Left ventricle myocardium inferior (tissue), 1 donor: Measurements from ENCODE around the gene LRRC58. TPM values are rescaled to one million over a fixed set of nuclear protein-coding genes. Genes with fewer than 3 reads are reported as not detected.
"Not testable (repeated sequence)": the region's sequence is repeated elsewhere in the genome, so short reads cannot be mapped to it uniquely, and the experiment has no call there.

ENCODE experiments used
- DNase-seq: peaks from one replicate; pipeline ENCODE4 v3.0.0-alpha.2; 2020
- H3K27ac ChIP-seq: fragments of 200-600 bp; replicated peaks from 2 replicates; pipeline ENCODE4 v1.8.0; 2021
- H3K27me3 ChIP-seq: fragments of 200-600 bp; 2 replicates; pipeline ENCODE4 v1.8.0; 2021; ENCODE audit warnings: low read depth
- H3K36me3 ChIP-seq: fragments of 200-600 bp; 2 replicates; pipeline ENCODE4 v1.8.0; 2021
- H3K4me1 ChIP-seq: fragments of 200-600 bp; 2 replicates; pipeline ENCODE4 v1.8.0; 2021
- H3K4me3 ChIP-seq: fragments of 200-600 bp; 2 replicates; pipeline ENCODE4 v1.8.0; 2021; ENCODE audit warnings: mild to moderate bottlenecking, moderate library complexity
- H3K9me3 ChIP-seq: fragments of 200-600 bp; replicated peaks from 2 replicates; pipeline ENCODE4 v1.8.0; 2021
- CTCF ChIP-seq: fragments of 200-600 bp; IDR thresholded peaks from 2 replicates; pipeline ENCODE4 v1.8.0; 2021; ENCODE audit warnings: antibody characterized with exemption, mild to moderate bottlenecking, borderline replicate concordance
- intact Hi-C: fragments of 100-400 bp; cut with micrococcal nuclease; formaldehyde crosslinking; loops from one replicate; pipeline ENCODE4 v1.11.0; 2022
- total RNA-seq: library from RNA; stranded (reverse); fragmentation: NEBNext Ultra II Directional; extraction: Animal tissue kit (Norgen Biotek cat#: 25700); gene quantifications from one replicate; pipeline ENCODE4 v1.2.1, GENCODE V29; 2021
- donor health status: DM: no; HTN: yes; CAD: no; lungs with severe emphysema.

LRRC58 gene
- total RNA-seq, 1 donor from 2014 or later, result 8.2 TPM

GRCh38 chr3:120382941-120383447, 33.8 kb upstream of the LRRC58 start:
- intact Hi-C loops, result no loop called here
- no peak overlapping the region for H3K4me3 ChIP-seq
- H3K27me3 ChIP-seq, result no peaks in the 10 kb centered on the region
- no peak for DNase-seq
- no peak for TF ChIP-seq CTCF
- no peak overlapping the region for H3K27ac ChIP-seq
- no peaks in the 10 kb centered on the region for H3K4me1 ChIP-seq
- peaks cover 6% of the 10 kb centered on the region for H3K9me3 ChIP-seq
- no peaks in the 10 kb centered on the region for H3K36me3 ChIP-seq

GRCh38 chr3:120381503-120381902, 32.3 kb upstream of the LRRC58 start:
- Histone ChIP-seq H3K4me3 (no peak overlapping the region), H3K27ac (no peak overlapping the region), H3K9me3 (peaks cover 6% of the 10 kb centered on the region), H3K36me3 (no peaks in the 10 kb centered on the region), H3K4me1 (no peaks in the 10 kb centered on the region), H3K27me3 (no peaks in the 10 kb centered on the region)
- TF ChIP-seq CTCF, result no peak
- no peak for DNase-seq
- intact Hi-C loops, result no loop called here

GRCh38 chr3:120377948-120378347, 28.8 kb upstream of the LRRC58 start:
- H3K4me3 ChIP-seq, intact Hi-C loops, H3K27me3 ChIP-seq, DNase-seq, H3K36me3 ChIP-seq, H3K27ac ChIP-seq, H3K4me1 ChIP-seq, H3K9me3 ChIP-seq: not testable (repeated sequence)

GRCh38 chr3:120370463-120370862, 21.3 kb upstream of the LRRC58 start:
- H3K9me3 ChIP-seq, result no peaks in the 10 kb centered on the region
- no peaks in the 10 kb centered on the region for H3K36me3 ChIP-seq
- H3K4me3 ChIP-seq, result no peak overlapping the region
- H3K27ac ChIP-seq, result no peak overlapping the region
- H3K27me3 ChIP-seq, result peaks cover 3% of the 10 kb centered on the region
- intact Hi-C loops, result no loop called here
- no peak for DNase-seq
- no peaks in the 10 kb centered on the region for H3K4me1 ChIP-seq
- no peak for TF ChIP-seq CTCF

- no peaks in the 10 kb centered on the region for H3K9me3 ChIP-seq
- intact Hi-C loops, result no loop called here
Measured at GRCh38 chr3:120369037-120369467, 19.9 kb upstream of the LRRC58 start.

More at GRCh38 chr3:120369037-120369467, 19.9 kb upstream of the LRRC58 start:
- no peak for DNase-seq
- no peak for TF ChIP-seq CTCF
- no peak overlapping the region for H3K27ac ChIP-seq
- peaks cover 3% of the 10 kb centered on the region for H3K27me3 ChIP-seq
- H3K36me3 ChIP-seq, result no peaks in the 10 kb centered on the region
- no peak overlapping the region for H3K4me3 ChIP-seq
- H3K4me1 ChIP-seq, result no peaks in the 10 kb centered on the region
